A549 (cell line): ENCODE measurements around the gene MGMT. TPM values are rescaled to one million over a fixed set of nuclear protein-coding genes. Genes with fewer than 3 reads are reported as not detected.

Experiments used
- ATAC-seq, 2 experiments: fragments of 200-7000 bp in 1 of 2; fragments of >200 bp in 1 of 2; cut with Nextera tagmentation in 1 of 2; cut with Tn5 transposase in 1 of 2; 3 replicates each; pipeline versions ENCODE4 v1.8.0 to v1.9.1; 2018 to 2020; ENCODE audit warnings: mild to moderate bottlenecking in 1 of 2, moderate library complexity in 1 of 2
- CTCF ChIA-PET: fragments of 300-600 bp; sonication (Branson Sonifier 250); formaldehyde crosslinking; extraction: SDS; loops from one replicate; lab custom pipeline; 2021; ENCODE audit warnings: antibody characterized with exemption, inconsistent platforms; lab: Yijun Ruan, JAX
- POLR2A ChIA-PET: fragments of 350-600 bp; formaldehyde crosslinking; extraction: SDS; loops from one replicate; lab custom pipeline; 2021; ENCODE audit warnings: antibody characterized with exemption, inconsistent platforms; lab: Yijun Ruan, JAX
- DNase-seq, 2 experiments: peaks; one replicate each; pipeline versions ENCODE4 v3.0.0 to v3.0.0-alpha.2; 2011 to 2016; ENCODE audit warnings: low read depth in 1 of 2, low spot score in 1 of 2
- FAIRE-seq: peaks from 2 replicates; lab custom pipeline; 2011; peaks lifted over from hg19 to GRCh38; lab: Jason Lieb, UNC
- H3K27ac ChIP-seq, 2 experiments: fragments of >200 bp; sonication (Bioruptor Twin); formaldehyde crosslinking; 3 replicates each; pipeline ENCODE4 v1.5.1; 2016 to 2017
- H3K4me1 ChIP-seq: fragments of >200 bp; sonication (Bioruptor Twin); formaldehyde crosslinking; 3 replicates; pipeline ENCODE4 v1.6.1; 2016
- H3K4me2 ChIP-seq: fragments of >200 bp; sonication (Bioruptor Twin); formaldehyde crosslinking; 3 replicates; pipeline ENCODE4 v1.6.1; 2016
- H3K4me3 ChIP-seq: fragments of >200 bp; sonication (Bioruptor Twin); formaldehyde crosslinking; 3 replicates; pipeline ENCODE4 v1.5.1; 2016
- H3K9me3 ChIP-seq: fragments of >200 bp; sonication (Bioruptor Twin); formaldehyde crosslinking; 3 replicates; pipeline ENCODE4 v1.6.1; 2016
- ATOH8 ChIP-seq: fragments of 250-450 bp; sonication (Bioruptor Pico); IDR thresholded peaks from 2 replicates; pipeline ENCODE4 v1.5.0; 2020; ENCODE audit warnings: low read depth, mild to moderate bottlenecking, moderate library complexity
- CEBPB ChIP-seq, 2 experiments: fragments of >200 bp in 1 of 2; sonication (Bioruptor Twin) in 1 of 2; formaldehyde crosslinking in 1 of 2; IDR thresholded peaks; 2 replicates each; pipeline ENCODE4 v1.6.1; 2012 to 2016
- CHD2 ChIP-seq: fragments of 150-350 bp; IDR thresholded peaks from 2 replicates; pipeline ENCODE4 v1.6.1; 2014; ENCODE audit warnings: low read length; ENCODE audit not compliant: partially characterized antibody
- E2F6 ChIP-seq: IDR thresholded peaks from 2 replicates; pipeline ENCODE4 v1.6.1; 2012; ENCODE audit warnings: low read depth, borderline replicate concordance
- ELK1 ChIP-seq: fragments of 150-350 bp; IDR thresholded peaks from 2 replicates; pipeline ENCODE4 v1.6.1; 2014; ENCODE audit warnings: low read depth, mild to moderate bottlenecking, low read length
- EP300 ChIP-seq, 2 experiments: fragments of >200 bp; sonication (Bioruptor Twin); formaldehyde crosslinking; IDR thresholded peaks; 2 replicates in 1 of 2; 3 replicates in 1 of 2; pipeline ENCODE4 v1.6.1; 2016 to 2017
- FOSL2 ChIP-seq, 2 experiments: fragments of 450-650 bp in 1 of 2; fragments of >200 bp in 1 of 2; sonication (Bioruptor Twin) in 1 of 2; formaldehyde crosslinking; IDR thresholded peaks; 2 replicates each; pipeline versions ENCODE4 v1.5.0 to v1.6.1; 2016 to 2020; ENCODE audit warnings: mild to moderate bottlenecking in 1 of 2, moderate library complexity in 1 of 2
- HDAC2 ChIP-seq: fragments of 200-600 bp; sonication (generic); IDR thresholded peaks from 2 replicates; pipeline ENCODE4 v1.6.1; 2016
- HES2 ChIP-seq: fragments of >200 bp; sonication (Bioruptor Twin); formaldehyde crosslinking; IDR thresholded peaks from 2 replicates; pipeline ENCODE4 v1.6.1; 2016
- HEYL ChIP-seq: fragments of 250-450 bp; sonication (Bioruptor Pico); IDR thresholded peaks from 2 replicates; pipeline ENCODE4 v1.8.0; 2021; ENCODE audit warnings: mild to moderate bottlenecking, moderate library complexity
- HMGXB4 ChIP-seq: fragments of 250-450 bp; sonication (Bioruptor Pico); IDR thresholded peaks from 2 replicates; pipeline ENCODE4 v1.5.0; 2021; ENCODE audit warnings: mild to moderate bottlenecking, moderate library complexity, borderline replicate concordance
- HOXB5 ChIP-seq: fragments of 250-450 bp; sonication (Bioruptor Pico); IDR thresholded peaks from 2 replicates; pipeline ENCODE4 v1.5.0; 2020; ENCODE audit warnings: mild to moderate bottlenecking, moderate library complexity
- MAFK ChIP-seq: fragments of 450-650 bp; IDR thresholded peaks from 2 replicates; pipeline ENCODE4 v1.6.1; 2014; ENCODE audit not compliant: partially characterized antibody
- MYC ChIP-seq: IDR thresholded peaks from 2 replicates; pipeline ENCODE4 v1.6.1; 2012; ENCODE audit warnings: mild to moderate bottlenecking, inconsistent platforms, low read length, improper control_type of control experiment, borderline replicate concordance
- NR3C1 ChIP-seq: fragments of >200 bp; sonication (Bioruptor Twin); formaldehyde crosslinking; IDR thresholded peaks from 3 replicates; pipeline ENCODE4 v1.6.1; 2017
- RAD21 ChIP-seq, 2 experiments: fragments of >200 bp in 1 of 2; sonication (Bioruptor Twin) in 1 of 2; formaldehyde crosslinking in 1 of 2; IDR thresholded peaks in 1 of 2; conservative IDR thresholded peaks in 1 of 2; 2 replicates in 1 of 2; 3 replicates in 1 of 2; pipeline ENCODE4 v1.6.1; 2012 to 2018; ENCODE audit warnings: inconsistent platforms in 1 of 2
- REST ChIP-seq: fragments of 200-600 bp; sonication (generic); IDR thresholded peaks from 2 replicates; pipeline ENCODE4 v1.6.1; 2016; ENCODE audit warnings: antibody characterized with exemption, mild to moderate bottlenecking, moderate library complexity
- RNF2 ChIP-seq: fragments of 200-600 bp; sonication (generic); IDR thresholded peaks from 2 replicates; pipeline ENCODE4 v1.6.1; 2016; ENCODE audit warnings: low read depth, mild to moderate bottlenecking, antibody characterized with exemption, moderate library complexity, borderline replicate concordance
- TP53 ChIP-seq: fragments of 250-450 bp; sonication (Bioruptor Pico); IDR thresholded peaks from 2 replicates; pipeline ENCODE4 v1.5.0; 2021; ENCODE audit warnings: mild to moderate bottlenecking, moderate library complexity
- ZNF302 ChIP-seq: fragments of 250-450 bp; sonication (Bioruptor Pico); IDR thresholded peaks from 2 replicates; pipeline ENCODE4 v1.9.0; 2021; ENCODE audit warnings: inconsistent platforms, mild to moderate bottlenecking, moderate library complexity
- ZSCAN20 ChIP-seq: fragments of 250-450 bp; sonication (Bioruptor Pico); IDR thresholded peaks from 2 replicates; pipeline ENCODE4 v1.8.0; 2022; ENCODE audit warnings: mild to moderate bottlenecking, moderate library complexity
- WGBS: methylation state at CpG from one replicate; pipeline ENCODE4 v1.1.6; 2017; ENCODE audit errors: missing lambda C conversion rate; 5-methylcytosine and 5-hydroxymethylcytosine counted together
- polyA plus RNA-seq, 4 experiments: library from polyadenylated mRNA; depleted of rRNA in 3 of 4; stranded (reverse); fragments of >200 nt; fragmentation: RNase III in 1 of 4; extraction: RNeasy Plus Mini Kit Qiagen cat#74134 plus additional on column Dnase treatment in 1 of 4; gene quantifications; 2 replicates in 3 of 4; 3 replicates in 1 of 4; pipeline ENCODE4 v1.2.3, GENCODE V29; 2011 to 2017

The MGMT gene
- polyA plus RNA-seq, 2 of the 4 experiments (the other 2 are of a cell fraction), result 4.9 to 5.2 TPM

GRCh38 chr10:129764901-129765663 is 298.0 kb downstream of the MGMT start (continued):
- TF ChIP-seq HEYL, result no peak

- H3K9me3 ChIP-seq, result no peaks in the 10 kb centered on the region
- FAIRE-seq (no peak), ATAC-seq (no peak), DNase-seq (no peak)
- H3K4me2 ChIP-seq, result no peak overlapping the region
- ChIA-PET POLR2A (no interaction called here), CTCF (interaction anchor here (1.4 kb wide), 1 partner anchor 113 kb away, joined by 3 read pairs; no protein-coding TSS in a partner anchor)
- 62% methylated on average over 19 of the region's 25 CpGs for WGBS
- H3K4me3 ChIP-seq, result no peak overlapping the region
- no peak overlapping the region for H3K27ac ChIP-seq
- TF ChIP-seq CEBPB (IDR thresholded peaks at IDR 0.05) (no peak), ZSCAN20 (CRISPR knock-in tag) (no peak), RNF2 (no peak), ATOH8 (no peak), HDAC2 (no peak), FOSL2 (IDR thresholded peaks at IDR 0.05) (no peak), FOSL2 (CRISPR knock-in tag; IDR thresholded peaks at IDR 0.05) (no peak), MYC (no peak), ZNF302 (CRISPR knock-in tag) (no peak), RAD21 (conservative IDR thresholded peaks at IDR 0.05 in 1 of 2, IDR thresholded peaks at IDR 0.05 in 1 of 2) (no peak)
- no peaks in the 10 kb centered on the region for H3K4me1 ChIP-seq
Measured at GRCh38 chr10:129765664-129766550, 298.9 kb downstream of the MGMT start.

GRCh38 chr10:129766611-129767550 is 299.8 kb downstream of the MGMT start:
- POLR2A ChIA-PET, result no interaction called here
- H3K4me2 ChIP-seq, result no peak overlapping the region
- H3K27ac ChIP-seq, result no peak overlapping the region
- 70% methylated on average over 17 of the region's 25 CpGs for WGBS
- no peak overlapping the region for H3K4me3 ChIP-seq
- H3K4me1 ChIP-seq, result no peaks in the 10 kb centered on the region
- ATAC-seq, result no peak
- DNase-seq, result no peak
- CTCF ChIA-PET, result no interaction called here
- no peak for FAIRE-seq
- H3K9me3 ChIP-seq, result no peaks in the 10 kb centered on the region
- TF ChIP-seq REST (no peak), ELK1 (no peak), MAFK (no peak), CHD2 (no peak), HES2 (no peak), HOXB5 (CRISPR knock-in tag) (no peak), EP300 (IDR thresholded peaks at IDR 0.05) (no peak), NR3C1 (no peak), HMGXB4 (CRISPR knock-in tag) (no peak), E2F6 (no peak), TP53 (no peak)
